Measurements from ENCODE around the gene LOXL3. TPM values are rescaled to one million over a fixed set of nuclear protein-coding genes. Genes with fewer than 3 reads are reported as not detected.

The LOXL3 gene
- total RNA-seq, 1 donor from 2014 or later = 24.2 TPM

DNA sequence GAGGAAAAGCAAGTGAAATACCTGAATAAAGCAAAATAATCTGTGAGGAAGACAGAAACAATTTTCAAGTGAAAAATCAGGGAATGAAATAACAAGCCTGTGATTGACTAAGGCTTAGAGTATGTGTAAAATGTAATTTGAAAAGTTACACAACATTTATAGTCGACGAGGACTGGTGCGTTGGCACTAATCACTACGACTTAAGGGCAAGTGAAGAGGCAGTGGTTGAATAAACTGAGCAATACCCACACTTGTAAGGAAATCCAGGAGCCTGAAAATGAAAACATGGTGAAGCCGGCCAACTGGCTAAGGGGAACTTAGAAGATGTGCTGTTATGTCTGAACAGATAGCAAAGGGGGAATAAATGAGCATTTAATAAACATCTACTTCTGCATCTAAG is 14.1 kb upstream of the LOXL3 start:
- no peaks in the 10 kb centered on the region for H3K4me1 Mint-ChIP-seq
- Histone ChIP-seq H3K27ac (no peak overlapping the region), H3K4me3 (no peak overlapping the region), H3F3A (ENCODE audit: low read depth) (no peaks in the 10 kb centered on the region), H3K79me2 (ENCODE audit: low read depth) (no peaks in the 10 kb centered on the region), H3K9me3 (ENCODE audit: low read depth) (no peaks in the 10 kb centered on the region), H2AFZ (replicated peaks) (no peak overlapping the region), H3K36me3 (no peaks in the 10 kb centered on the region), H3K4me2 (no peak overlapping the region), H3K9ac (no peak overlapping the region), H4K20me1 (ENCODE audit: low read depth) (no peaks in the 10 kb centered on the region), H3K4me1 (no peaks in the 10 kb centered on the region), H3K27me3 (peaks cover 22% of the 10 kb centered on the region)
- H3K4me3 Mint-ChIP-seq = no peak overlapping the region
- DNase-seq (ENCODE audit: low spot score) = no peak
- peaks cover 2% of the 10 kb centered on the region for H3K27me3 Mint-ChIP-seq (ENCODE audit: insufficient read depth, low read depth)
- H3K27ac Mint-ChIP-seq = no peak overlapping the region
- TF ChIP-seq, protein P1, sequence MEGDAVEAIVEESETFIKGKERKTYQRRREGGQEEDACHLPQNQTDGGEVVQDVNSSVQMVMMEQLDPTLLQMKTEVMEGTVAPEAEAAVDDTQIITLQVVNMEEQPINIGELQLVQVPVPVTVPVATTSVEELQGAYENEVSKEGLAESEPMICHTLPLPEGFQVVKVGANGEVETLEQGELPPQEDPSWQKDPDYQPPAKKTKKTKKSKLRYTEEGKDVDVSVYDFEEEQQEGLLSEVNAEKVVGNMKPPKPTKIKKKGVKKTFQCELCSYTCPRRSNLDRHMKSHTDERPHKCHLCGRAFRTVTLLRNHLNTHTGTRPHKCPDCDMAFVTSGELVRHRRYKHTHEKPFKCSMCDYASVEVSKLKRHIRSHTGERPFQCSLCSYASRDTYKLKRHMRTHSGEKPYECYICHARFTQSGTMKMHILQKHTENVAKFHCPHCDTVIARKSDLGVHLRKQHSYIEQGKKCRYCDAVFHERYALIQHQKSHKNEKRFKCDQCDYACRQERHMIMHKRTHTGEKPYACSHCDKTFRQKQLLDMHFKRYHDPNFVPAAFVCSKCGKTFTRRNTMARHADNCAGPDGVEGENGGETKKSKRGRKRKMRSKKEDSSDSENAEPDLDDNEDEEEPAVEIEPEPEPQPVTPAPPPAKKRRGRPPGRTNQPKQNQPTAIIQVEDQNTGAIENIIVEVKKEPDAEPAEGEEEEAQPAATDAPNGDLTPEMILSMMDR (IDR thresholded peaks at IDR 0.05) = no peak
- H3K9me3 Mint-ChIP-seq = no peaks in the 10 kb centered on the region
- H3K36me3 Mint-ChIP-seq = no peaks in the 10 kb centered on the region

DNA sequence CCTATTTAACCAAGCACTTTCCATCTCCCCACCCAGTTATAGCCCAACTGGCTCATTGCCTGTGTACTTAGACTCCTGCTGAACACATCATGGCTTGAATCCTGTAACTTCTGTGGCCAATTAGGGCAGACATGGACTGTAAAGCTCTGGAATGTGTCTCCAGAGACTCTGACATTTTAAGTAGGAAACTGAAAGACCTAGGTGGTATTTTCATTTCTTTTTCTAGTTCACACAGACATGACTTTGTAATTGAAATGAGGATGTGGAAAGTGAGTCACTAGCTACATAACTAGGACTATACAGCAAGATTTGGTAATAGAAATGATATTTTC is 13.0 kb upstream of the LOXL3 start:
- Mint-ChIP-seq H3K36me3 (no peaks in the 10 kb centered on the region), H3K27ac (no peak overlapping the region), H3K27me3 (ENCODE audit: insufficient read depth, low read depth) (peaks cover 7% of the 10 kb centered on the region), H3K4me3 (no peak overlapping the region), H3K9me3 (no peaks in the 10 kb centered on the region), H3K4me1 (peaks cover 2% of the 10 kb centered on the region)
- Histone ChIP-seq H3K4me1 (no peaks in the 10 kb centered on the region), H3K4me3 (no peak overlapping the region), H4K20me1 (ENCODE audit: low read depth) (no peaks in the 10 kb centered on the region), H2AFZ (replicated peaks) (no peak overlapping the region), H3K27me3 (peaks cover 33% of the 10 kb centered on the region), H3K79me2 (ENCODE audit: low read depth) (no peaks in the 10 kb centered on the region), H3K4me2 (no peak overlapping the region), H3K9ac (no peak overlapping the region), H3F3A (ENCODE audit: low read depth) (no peaks in the 10 kb centered on the region), H3K27ac (no peak overlapping the region), H3K36me3 (no peaks in the 10 kb centered on the region), H3K9me3 (ENCODE audit: low read depth) (no peaks in the 10 kb centered on the region)
- TF ChIP-seq EZH2 (IDR thresholded peaks at IDR 0.05) (no peak), EZH2phosphoT487 (IDR thresholded peaks at IDR 0.05) (no peak)
- TF ChIP-seq, protein P1 (IDR thresholded peaks at IDR 0.05) = no peak
- DNase-seq (ENCODE audit: low spot score) = no peak

DNA sequence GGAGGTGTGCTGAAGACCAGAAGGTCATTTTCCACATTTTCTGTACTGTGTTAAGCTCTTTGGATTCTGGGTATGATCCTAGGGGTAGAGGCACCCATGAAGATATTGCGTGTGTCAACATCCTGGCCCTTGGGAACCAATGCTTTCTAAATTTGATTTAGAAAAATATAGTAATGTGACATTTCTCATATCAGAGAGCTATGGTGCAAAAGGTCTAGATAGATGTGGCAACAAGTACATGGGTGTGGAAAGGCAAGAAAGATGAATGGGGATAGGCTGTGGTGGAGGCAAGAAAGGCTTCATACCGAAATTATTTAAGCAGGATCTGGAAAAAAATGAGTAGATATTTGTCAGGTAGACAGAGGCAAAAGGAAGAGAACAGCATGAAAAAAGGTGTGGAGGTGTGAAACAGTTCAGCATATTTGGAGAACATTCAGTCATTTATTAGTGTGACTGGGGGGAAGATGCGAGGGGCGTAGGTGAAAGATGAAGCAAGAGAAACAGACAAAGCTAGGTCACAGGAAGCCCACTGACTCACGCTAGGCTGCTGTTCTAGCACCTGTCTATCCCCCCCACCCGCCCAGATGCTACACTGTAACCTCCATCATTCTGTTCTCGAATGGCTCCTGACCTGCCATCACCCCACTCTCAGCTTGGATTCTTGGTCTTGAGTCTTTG is 12.5 kb upstream of the LOXL3 start:
- no peak overlapping the region for H3K4me2 ChIP-seq
- TF ChIP-seq, protein P1 (IDR thresholded peaks at IDR 0.05) = no peak
- TF ChIP-seq EZH2 (IDR thresholded peaks at IDR 0.05) (no peak), EZH2phosphoT487 (IDR thresholded peaks at IDR 0.05) (no peak)
- no peak for DNase-seq (ENCODE audit: low spot score)

More for the DNA sequence above, 12.5 kb upstream of the LOXL3 start:
- H3K9ac ChIP-seq = no peak overlapping the region
- H3K36me3 ChIP-seq = no peaks in the 10 kb centered on the region
- Mint-ChIP-seq H3K27me3 (ENCODE audit: insufficient read depth, low read depth) (peaks cover 7% of the 10 kb centered on the region), H3K4me1 (peaks cover 2% of the 10 kb centered on the region), H3K4me3 (no peak overlapping the region), H3K9me3 (no peaks in the 10 kb centered on the region), H3K27ac (no peak overlapping the region), H3K36me3 (no peaks in the 10 kb centered on the region)
- H2AFZ ChIP-seq (replicated peaks) = no peak overlapping the region
- no peak overlapping the region for H3K4me3 ChIP-seq
- no peaks in the 10 kb centered on the region for H3K9me3 ChIP-seq (ENCODE audit: low read depth)
- no peaks in the 10 kb centered on the region for H4K20me1 ChIP-seq (ENCODE audit: low read depth)
- no peaks in the 10 kb centered on the region for H3K79me2 ChIP-seq (ENCODE audit: low read depth)
- peaks cover 38% of the 10 kb centered on the region for H3K27me3 ChIP-seq
- H3K27ac ChIP-seq = no peak overlapping the region
- no peaks in the 10 kb centered on the region for H3F3A ChIP-seq (ENCODE audit: low read depth)
- H3K4me1 ChIP-seq = no peaks in the 10 kb centered on the region
